WTC11 (cell line): ENCODE measurements around the gene LAIR2. TPM values are rescaled to one million over a fixed set of nuclear protein-coding genes. Genes with fewer than 3 reads are reported as not detected.
A peak's percentile ranks its signal among the peaks of the same experiment; 100 is the strongest.

ENCODE experiments used
- AR ChIP-seq: fragments of 250-450 bp; sonication (Bioruptor Pico); IDR thresholded peaks from 2 replicates; pipeline ENCODE4 v1.9.0; 2021; ENCODE audit warnings: mild to moderate bottlenecking
- ATF1 ChIP-seq: sonication (generic); formaldehyde crosslinking; IDR thresholded peaks from 2 replicates; pipeline ENCODE4 v1.8.1; 2023; ENCODE audit warnings: mild to moderate bottlenecking, moderate library complexity, missing genetic modification reagents
- CREB1 ChIP-seq: sonication (generic); formaldehyde crosslinking; IDR thresholded peaks from 2 replicates; pipeline ENCODE4 v1.8.0; 2023; ENCODE audit warnings: mild to moderate bottlenecking, missing genetic modification reagents
- E2F4 ChIP-seq: sonication (generic); formaldehyde crosslinking; IDR thresholded peaks from 2 replicates; pipeline ENCODE4 v1.8.1; 2022; ENCODE audit warnings: low read depth, mild to moderate bottlenecking, moderate library complexity, missing genetic modification reagents, borderline replicate concordance
- ESRRA ChIP-seq: sonication (generic); formaldehyde crosslinking; IDR thresholded peaks from 2 replicates; pipeline ENCODE4 v1.8.1; 2022; ENCODE audit warnings: mild to moderate bottlenecking, missing genetic modification reagents, borderline replicate concordance
- GABPB1 ChIP-seq: sonication (generic); formaldehyde crosslinking; IDR thresholded peaks from 2 replicates; pipeline ENCODE4 v1.8.1; 2023; ENCODE audit warnings: mild to moderate bottlenecking, missing genetic modification reagents
- GTF2I ChIP-seq: fragments of 250-450 bp; sonication (Bioruptor Pico); conservative IDR thresholded peaks from 2 replicates; pipeline ENCODE4 v1.4.0; 2021; ENCODE audit warnings: mild to moderate bottlenecking
- HMGA2 ChIP-seq: fragments of 250-450 bp; sonication (Bioruptor Pico); IDR thresholded peaks from 2 replicates; pipeline ENCODE4 v1.4.0; 2021; ENCODE audit warnings: mild to moderate bottlenecking, moderate library complexity
- JUN ChIP-seq: sonication (generic); formaldehyde crosslinking; IDR thresholded peaks from 2 replicates; pipeline ENCODE4 v1.8.0; 2023; ENCODE audit warnings: mild to moderate bottlenecking, missing genetic modification reagents
- KAT7 ChIP-seq: sonication (generic); formaldehyde crosslinking; IDR thresholded peaks from 2 replicates; pipeline ENCODE4 v1.8.1; 2023; ENCODE audit warnings: missing genetic modification reagents, mild to moderate bottlenecking, borderline replicate concordance
- MXD4 ChIP-seq: fragments of 250-450 bp; sonication (Bioruptor Pico); IDR thresholded peaks from 2 replicates; pipeline ENCODE4 v1.8.0; 2021; ENCODE audit warnings: mild to moderate bottlenecking, moderate library complexity, borderline replicate concordance
- NR3C1 ChIP-seq: sonication (generic); formaldehyde crosslinking; conservative IDR thresholded peaks from 2 replicates; pipeline ENCODE4 v1.8.1; 2023; ENCODE audit warnings: low read depth, mild to moderate bottlenecking, missing genetic modification reagents
- SMAD3 ChIP-seq: sonication (generic); formaldehyde crosslinking; IDR thresholded peaks from 2 replicates; pipeline ENCODE4 v1.8.0; 2022; ENCODE audit warnings: missing genetic modification reagents, mild to moderate bottlenecking, borderline replicate concordance
- SOX15 ChIP-seq: fragments of 250-450 bp; sonication (Bioruptor Pico); IDR thresholded peaks from 2 replicates; pipeline ENCODE4 v1.9.0; 2021; ENCODE audit warnings: mild to moderate bottlenecking
- TCF7 ChIP-seq: sonication (generic); formaldehyde crosslinking; IDR thresholded peaks from 2 replicates; pipeline ENCODE4 v1.8.0; 2022; ENCODE audit warnings: mild to moderate bottlenecking, low read depth, missing genetic modification reagents, moderate library complexity
- ZNF121 ChIP-seq: sonication (generic); formaldehyde crosslinking; IDR thresholded peaks from 2 replicates; pipeline ENCODE4 v1.8.0; 2023; ENCODE audit warnings: missing genetic modification reagents
- ZNF423 ChIP-seq: fragments of 250-450 bp; sonication (Bioruptor Pico); IDR thresholded peaks from 2 replicates; pipeline ENCODE4 v2.1.2; 2022; ENCODE audit warnings: mild to moderate bottlenecking, moderate library complexity
- total RNA-seq: library from RNA; stranded (reverse); gene quantifications from 3 replicates; pipeline ENCODE4 v1.2.3, GENCODE V29; 2021
- TF ChIP-seq, protein P1 (sequence below): fragments of 250-450 bp; sonication (Bioruptor Pico); IDR thresholded peaks from 2 replicates; pipeline ENCODE4 v1.9.0; 2021; ENCODE audit warnings: mild to moderate bottlenecking, borderline replicate concordance
- TF ChIP-seq, protein P2 (sequence below): sonication (generic); formaldehyde crosslinking; IDR thresholded peaks from 2 replicates; pipeline ENCODE4 v1.8.1; 2023; ENCODE audit warnings: mild to moderate bottlenecking, missing genetic modification reagents, borderline replicate concordance
- TF ChIP-seq, protein P3 (sequence below): sonication (generic); formaldehyde crosslinking; IDR thresholded peaks from 2 replicates; pipeline ENCODE4 v1.8.1; 2022; ENCODE audit warnings: missing genetic modification reagents, borderline replicate concordance
- TF ChIP-seq, protein P4 (sequence below): sonication (generic); formaldehyde crosslinking; IDR thresholded peaks from 2 replicates; pipeline ENCODE4 v1.8.1; 2023; ENCODE audit warnings: mild to moderate bottlenecking, missing genetic modification reagents
- TF ChIP-seq, protein P5 (sequence below): sonication (generic); formaldehyde crosslinking; IDR thresholded peaks from 2 replicates; pipeline ENCODE4 v1.8.1; 2022; ENCODE audit warnings: low read depth, missing genetic modification reagents, borderline replicate concordance

Gene LAIR2
- total RNA-seq, 1 experiment from 2014 or later = not detected

- TF ChIP-seq E2F4 = no peak
- TF ChIP-seq, protein P1, sequence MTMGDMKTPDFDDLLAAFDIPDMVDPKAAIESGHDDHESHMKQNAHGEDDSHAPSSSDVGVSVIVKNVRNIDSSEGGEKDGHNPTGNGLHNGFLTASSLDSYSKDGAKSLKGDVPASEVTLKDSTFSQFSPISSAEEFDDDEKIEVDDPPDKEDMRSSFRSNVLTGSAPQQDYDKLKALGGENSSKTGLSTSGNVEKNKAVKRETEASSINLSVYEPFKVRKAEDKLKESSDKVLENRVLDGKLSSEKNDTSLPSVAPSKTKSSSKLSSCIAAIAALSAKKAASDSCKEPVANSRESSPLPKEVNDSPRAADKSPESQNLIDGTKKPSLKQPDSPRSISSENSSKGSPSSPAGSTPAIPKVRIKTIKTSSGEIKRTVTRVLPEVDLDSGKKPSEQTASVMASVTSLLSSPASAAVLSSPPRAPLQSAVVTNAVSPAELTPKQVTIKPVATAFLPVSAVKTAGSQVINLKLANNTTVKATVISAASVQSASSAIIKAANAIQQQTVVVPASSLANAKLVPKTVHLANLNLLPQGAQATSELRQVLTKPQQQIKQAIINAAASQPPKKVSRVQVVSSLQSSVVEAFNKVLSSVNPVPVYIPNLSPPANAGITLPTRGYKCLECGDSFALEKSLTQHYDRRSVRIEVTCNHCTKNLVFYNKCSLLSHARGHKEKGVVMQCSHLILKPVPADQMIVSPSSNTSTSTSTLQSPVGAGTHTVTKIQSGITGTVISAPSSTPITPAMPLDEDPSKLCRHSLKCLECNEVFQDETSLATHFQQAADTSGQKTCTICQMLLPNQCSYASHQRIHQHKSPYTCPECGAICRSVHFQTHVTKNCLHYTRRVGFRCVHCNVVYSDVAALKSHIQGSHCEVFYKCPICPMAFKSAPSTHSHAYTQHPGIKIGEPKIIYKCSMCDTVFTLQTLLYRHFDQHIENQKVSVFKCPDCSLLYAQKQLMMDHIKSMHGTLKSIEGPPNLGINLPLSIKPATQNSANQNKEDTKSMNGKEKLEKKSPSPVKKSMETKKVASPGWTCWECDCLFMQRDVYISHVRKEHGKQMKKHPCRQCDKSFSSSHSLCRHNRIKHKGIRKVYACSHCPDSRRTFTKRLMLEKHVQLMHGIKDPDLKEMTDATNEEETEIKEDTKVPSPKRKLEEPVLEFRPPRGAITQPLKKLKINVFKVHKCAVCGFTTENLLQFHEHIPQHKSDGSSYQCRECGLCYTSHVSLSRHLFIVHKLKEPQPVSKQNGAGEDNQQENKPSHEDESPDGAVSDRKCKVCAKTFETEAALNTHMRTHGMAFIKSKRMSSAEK (CRISPR knock-in tag) = no peak
- no peak for TF ChIP-seq ZNF121
- no peak for TF ChIP-seq HMGA2 (CRISPR knock-in tag)
- no peak for TF ChIP-seq TCF7 (CRISPR knock-in tag)
- no peak for TF ChIP-seq CREB1 (CRISPR knock-in tag)
- TF ChIP-seq, protein P2, sequence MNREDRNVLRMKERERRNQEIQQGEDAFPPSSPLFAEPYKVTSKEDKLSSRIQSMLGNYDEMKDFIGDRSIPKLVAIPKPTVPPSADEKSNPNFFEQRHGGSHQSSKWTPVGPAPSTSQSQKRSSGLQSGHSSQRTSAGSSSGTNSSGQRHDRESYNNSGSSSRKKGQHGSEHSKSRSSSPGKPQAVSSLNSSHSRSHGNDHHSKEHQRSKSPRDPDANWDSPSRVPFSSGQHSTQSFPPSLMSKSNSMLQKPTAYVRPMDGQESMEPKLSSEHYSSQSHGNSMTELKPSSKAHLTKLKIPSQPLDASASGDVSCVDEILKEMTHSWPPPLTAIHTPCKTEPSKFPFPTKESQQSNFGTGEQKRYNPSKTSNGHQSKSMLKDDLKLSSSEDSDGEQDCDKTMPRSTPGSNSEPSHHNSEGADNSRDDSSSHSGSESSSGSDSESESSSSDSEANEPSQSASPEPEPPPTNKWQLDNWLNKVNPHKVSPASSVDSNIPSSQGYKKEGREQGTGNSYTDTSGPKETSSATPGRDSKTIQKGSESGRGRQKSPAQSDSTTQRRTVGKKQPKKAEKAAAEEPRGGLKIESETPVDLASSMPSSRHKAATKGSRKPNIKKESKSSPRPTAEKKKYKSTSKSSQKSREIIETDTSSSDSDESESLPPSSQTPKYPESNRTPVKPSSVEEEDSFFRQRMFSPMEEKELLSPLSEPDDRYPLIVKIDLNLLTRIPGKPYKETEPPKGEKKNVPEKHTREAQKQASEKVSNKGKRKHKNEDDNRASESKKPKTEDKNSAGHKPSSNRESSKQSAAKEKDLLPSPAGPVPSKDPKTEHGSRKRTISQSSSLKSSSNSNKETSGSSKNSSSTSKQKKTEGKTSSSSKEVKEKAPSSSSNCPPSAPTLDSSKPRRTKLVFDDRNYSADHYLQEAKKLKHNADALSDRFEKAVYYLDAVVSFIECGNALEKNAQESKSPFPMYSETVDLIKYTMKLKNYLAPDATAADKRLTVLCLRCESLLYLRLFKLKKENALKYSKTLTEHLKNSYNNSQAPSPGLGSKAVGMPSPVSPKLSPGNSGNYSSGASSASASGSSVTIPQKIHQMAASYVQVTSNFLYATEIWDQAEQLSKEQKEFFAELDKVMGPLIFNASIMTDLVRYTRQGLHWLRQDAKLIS (CRISPR knock-in tag) = no peak
- TF ChIP-seq NR3C1 (CRISPR knock-in tag) = no peak
- no peak for TF ChIP-seq SOX15 (CRISPR knock-in tag)
- TF ChIP-seq AR = no peak
- TF ChIP-seq, protein P3, sequence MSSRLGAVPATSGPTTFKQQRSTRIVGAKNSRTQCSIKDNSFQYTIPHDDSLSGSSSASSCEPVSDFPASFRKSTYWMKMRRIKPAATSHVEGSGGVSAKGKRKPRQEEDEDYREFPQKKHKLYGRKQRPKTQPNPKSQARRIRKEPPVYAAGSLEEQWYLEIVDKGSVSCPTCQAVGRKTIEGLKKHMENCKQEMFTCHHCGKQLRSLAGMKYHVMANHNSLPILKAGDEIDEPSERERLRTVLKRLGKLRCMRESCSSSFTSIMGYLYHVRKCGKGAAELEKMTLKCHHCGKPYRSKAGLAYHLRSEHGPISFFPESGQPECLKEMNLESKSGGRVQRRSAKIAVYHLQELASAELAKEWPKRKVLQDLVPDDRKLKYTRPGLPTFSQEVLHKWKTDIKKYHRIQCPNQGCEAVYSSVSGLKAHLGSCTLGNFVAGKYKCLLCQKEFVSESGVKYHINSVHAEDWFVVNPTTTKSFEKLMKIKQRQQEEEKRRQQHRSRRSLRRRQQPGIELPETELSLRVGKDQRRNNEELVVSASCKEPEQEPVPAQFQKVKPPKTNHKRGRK (CRISPR knock-in tag) = no peak
- TF ChIP-seq, protein P4, sequence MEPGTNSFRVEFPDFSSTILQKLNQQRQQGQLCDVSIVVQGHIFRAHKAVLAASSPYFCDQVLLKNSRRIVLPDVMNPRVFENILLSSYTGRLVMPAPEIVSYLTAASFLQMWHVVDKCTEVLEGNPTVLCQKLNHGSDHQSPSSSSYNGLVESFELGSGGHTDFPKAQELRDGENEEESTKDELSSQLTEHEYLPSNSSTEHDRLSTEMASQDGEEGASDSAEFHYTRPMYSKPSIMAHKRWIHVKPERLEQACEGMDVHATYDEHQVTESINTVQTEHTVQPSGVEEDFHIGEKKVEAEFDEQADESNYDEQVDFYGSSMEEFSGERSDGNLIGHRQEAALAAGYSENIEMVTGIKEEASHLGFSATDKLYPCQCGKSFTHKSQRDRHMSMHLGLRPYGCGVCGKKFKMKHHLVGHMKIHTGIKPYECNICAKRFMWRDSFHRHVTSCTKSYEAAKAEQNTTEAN (CRISPR knock-in tag) = 0 out of 2 replicates have a peak, but pooled peaks have one; percentile 16
- no peak for TF ChIP-seq GABPB1
- 0 out of 2 replicates have a peak, but pooled peaks have one; percentile 36 for TF ChIP-seq JUN (CRISPR knock-in tag)
- TF ChIP-seq GTF2I (CRISPR knock-in tag) = no peak
- no peak for TF ChIP-seq KAT7 (CRISPR knock-in tag)
- TF ChIP-seq, protein P5, sequence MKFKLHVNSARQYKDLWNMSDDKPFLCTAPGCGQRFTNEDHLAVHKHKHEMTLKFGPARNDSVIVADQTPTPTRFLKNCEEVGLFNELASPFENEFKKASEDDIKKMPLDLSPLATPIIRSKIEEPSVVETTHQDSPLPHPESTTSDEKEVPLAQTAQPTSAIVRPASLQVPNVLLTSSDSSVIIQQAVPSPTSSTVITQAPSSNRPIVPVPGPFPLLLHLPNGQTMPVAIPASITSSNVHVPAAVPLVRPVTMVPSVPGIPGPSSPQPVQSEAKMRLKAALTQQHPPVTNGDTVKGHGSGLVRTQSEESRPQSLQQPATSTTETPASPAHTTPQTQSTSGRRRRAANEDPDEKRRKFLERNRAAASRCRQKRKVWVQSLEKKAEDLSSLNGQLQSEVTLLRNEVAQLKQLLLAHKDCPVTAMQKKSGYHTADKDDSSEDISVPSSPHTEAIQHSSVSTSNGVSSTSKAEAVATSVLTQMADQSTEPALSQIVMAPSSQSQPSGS (CRISPR knock-in tag) = no peak
- no peak for TF ChIP-seq MXD4 (CRISPR knock-in tag)
- TF ChIP-seq SMAD3 = no peak
- TF ChIP-seq ESRRA (CRISPR knock-in tag) = no peak
- no peak for TF ChIP-seq ZNF423 (CRISPR knock-in tag)
- TF ChIP-seq ATF1 (CRISPR knock-in tag) = no peak; the same call in 1 of the 2 replicates
These were observed 37.8 kb upstream of the LAIR2 start (continued) for GRCh38 chr19:54464630-54465425.
